ENCODE results near the gene LAMA2. TPM values are rescaled to one million over a fixed set of nuclear protein-coding genes. Genes with fewer than 3 reads are reported as not detected.
A peak's percentile ranks its signal among the peaks of the same experiment; 100 is the strongest.

The LAMA2 gene
- total RNA-seq, 1 donor from 2014 or later: 0.45 TPM

DNA sequence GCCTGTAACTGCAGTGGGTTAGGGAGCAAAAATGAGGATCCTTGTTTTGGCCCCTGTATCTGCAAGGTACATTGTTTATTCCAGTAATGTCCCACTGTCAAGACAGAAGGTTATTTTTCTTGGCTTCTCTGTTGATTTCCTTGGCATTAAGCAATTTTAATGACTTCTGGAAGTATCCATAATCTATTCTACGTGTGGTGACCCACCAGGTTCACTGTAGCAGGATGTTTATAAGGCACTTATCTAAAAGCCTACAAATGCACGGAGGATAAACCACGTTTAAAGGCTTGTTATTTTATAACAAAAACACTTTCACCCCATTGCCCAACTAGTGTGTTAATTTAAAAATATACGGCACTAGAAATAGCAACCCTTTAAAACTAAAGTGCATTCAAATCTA lies 294.9 kb downstream of the LAMA2 start:
- no peak for DNase-seq (ENCODE audit: low read depth)

DNA sequence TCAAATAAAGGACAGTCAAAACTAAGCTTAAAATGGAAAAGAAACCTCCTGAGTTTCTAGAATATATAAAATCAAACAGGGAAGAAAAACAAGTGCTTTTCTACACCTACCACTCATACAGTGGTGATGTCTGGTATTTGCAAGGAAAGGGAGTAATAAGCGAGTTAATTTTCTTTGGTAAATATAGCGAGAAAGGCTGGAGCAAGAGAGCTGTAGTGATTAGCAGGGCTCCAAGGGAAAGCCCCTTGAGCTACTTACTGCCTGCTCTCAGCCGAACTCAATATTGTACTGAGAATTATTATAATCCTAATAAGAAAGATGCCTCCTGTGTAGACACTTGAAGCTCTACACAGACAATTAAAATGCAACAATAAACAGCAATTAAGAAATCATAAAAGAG lies 296.3 kb downstream of the LAMA2 start:
- no peak for DNase-seq (ENCODE audit: low read depth)

DNA sequence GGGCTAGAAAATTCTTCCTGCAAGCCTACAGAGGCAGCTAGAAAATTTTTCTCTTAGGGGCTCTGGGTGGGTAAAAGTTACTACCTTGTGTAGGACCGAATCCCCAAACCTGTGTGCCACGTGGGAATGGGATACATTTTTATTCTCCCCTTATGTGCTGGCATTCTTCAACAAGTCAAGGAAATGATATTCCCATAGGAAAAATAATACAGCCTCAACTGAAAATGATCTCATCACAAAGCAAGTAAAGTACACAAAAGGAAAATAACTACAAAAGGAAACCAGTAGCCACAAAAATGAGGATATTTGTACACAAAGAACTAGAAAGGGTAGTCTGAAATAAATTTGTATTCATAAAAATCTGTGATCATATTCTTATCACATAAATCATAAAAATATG lies 298.1 kb downstream of the LAMA2 start:
- DNase-seq (ENCODE audit: low read depth): no peak

DNA sequence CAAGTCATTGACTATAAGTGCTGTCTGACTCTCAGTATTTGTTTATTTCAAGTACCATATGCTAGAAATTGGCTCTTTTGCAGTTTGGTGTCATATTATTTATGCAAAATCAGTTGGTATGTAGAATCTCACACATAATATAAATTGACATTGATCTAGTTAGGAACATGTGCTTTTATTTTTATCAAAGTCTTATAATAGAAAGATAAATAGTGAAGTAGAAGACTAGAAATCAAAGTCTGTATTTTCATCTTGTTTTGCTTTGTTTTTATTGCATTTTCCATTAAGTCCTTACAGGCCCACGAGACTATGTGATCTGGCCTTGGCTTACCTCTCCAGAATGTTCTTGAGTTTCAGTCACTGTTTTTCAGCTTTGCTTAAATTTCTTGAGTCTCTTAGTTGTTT lies 300.3 kb downstream of the LAMA2 start:
- no peak for DNase-seq (ENCODE audit: low read depth)

DNA sequence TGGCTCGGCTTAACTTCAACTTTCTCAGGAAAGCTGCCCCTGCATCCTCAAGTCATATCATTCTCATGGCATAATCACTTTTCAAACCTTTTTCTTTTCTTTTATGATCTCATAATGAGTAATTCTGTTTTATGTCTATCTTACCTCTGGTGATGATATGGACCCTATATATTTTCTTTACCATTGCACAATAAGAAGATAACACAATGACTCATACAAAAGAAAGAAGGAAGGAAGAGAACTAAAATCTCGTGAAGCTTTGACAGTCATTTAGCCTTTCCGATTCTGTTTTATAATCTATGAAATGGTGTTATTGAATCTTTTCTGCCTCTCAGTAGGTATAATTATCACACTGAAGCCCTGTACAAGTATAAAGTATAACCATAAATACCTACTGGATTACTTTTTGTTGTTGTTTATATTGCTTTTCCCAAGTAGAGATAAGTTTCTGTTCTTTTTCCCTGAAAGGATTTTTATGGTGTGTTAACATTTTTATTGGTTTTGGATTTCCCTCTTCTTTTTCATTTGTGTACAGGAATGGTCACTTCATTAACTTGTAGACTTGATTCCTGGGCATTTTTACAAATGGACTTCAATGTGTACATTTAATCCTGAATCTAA lies 300.9 kb downstream of the LAMA2 start:
- no peak for DNase-seq (ENCODE audit: low read depth)

DNA sequence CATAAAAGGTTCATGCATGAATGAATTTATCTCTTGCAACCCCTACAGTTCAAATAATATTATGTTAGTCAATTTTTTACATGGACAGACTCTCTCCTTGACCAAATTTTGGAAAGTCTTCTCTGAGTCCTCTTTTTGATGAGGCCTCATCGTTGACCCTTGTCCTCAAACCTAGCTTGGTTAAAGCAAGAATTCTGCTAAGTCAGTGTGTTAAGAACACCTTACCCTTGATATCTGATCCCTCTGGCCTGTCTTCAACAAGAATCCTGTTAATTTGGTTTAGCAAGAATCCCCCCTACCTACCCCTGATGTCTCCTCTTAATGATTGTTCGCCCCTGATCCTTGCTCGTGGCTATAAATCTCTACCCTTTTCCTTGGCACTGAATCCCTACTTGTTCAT lies 301.4 kb downstream of the LAMA2 start:
- DNase-seq (ENCODE audit: low read depth): no peak

DNA sequence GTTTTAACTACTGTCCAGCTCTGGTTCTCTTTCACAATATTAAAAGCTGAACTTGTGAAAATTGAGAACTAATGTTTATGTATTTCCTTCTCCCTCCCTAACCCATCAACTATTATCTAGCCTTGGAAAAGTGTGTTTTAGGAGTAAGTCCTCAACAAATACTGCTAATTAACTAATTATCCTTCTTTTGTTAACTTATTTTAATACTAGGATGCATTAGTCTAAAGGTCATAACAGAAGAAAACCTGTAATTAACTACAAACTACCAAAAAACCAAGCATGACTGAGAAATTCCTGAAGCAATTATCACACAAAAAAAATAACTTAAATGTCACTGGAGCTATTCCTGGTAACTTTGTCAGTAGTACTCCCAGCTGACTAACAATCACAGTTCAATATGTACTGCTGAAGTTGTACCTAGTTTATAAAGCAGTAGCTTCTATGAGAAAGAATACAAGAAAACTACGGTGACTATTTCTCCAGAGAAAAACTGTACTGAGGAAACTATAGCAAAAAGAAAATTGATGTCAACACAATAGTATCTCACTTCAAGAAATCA lies 301.9 kb downstream of the LAMA2 start:
- DNase-seq (ENCODE audit: low read depth): peak; percentile 12

DNA sequence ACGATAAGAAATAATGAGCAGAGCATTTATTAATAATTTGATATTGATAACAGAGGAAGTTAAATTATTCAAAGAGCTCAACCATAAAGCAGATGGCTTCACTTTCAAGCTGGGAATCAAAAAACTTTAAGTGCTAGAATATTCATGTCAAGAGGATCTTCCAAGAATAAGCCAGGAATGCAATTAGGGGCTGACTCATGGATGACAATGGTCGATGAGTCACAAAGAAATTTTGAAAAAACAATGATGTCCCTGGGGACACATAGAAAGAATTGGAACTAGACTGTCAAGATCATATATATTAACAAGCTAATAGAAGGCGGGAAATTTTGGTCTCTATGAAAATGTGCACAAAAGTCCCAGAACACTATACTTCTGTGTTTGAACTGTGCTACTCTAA lies 304.1 kb downstream of the LAMA2 start:
- peak; percentile 83 for DNase-seq (ENCODE audit: low read depth)

DNA sequence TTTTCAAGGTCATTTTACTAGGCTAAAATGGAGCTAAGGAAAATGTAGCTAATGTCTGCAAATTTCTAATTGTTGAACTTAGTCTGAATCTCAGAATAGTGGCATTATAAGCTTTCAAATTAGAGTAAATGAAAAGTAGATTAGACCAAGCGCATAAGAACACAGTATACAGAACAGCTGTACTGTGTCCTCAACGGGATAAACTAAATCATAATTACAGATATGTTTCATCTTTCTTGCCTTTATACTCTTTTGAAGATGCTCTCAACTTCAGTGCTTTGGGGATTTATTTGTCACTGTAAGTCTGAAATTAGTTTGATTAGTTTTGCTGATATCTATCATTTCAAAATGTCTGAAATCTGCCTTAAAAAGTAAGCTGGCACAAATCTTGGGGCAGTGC lies 305.4 kb downstream of the LAMA2 start:
- no peak for DNase-seq (ENCODE audit: low read depth)

DNA sequence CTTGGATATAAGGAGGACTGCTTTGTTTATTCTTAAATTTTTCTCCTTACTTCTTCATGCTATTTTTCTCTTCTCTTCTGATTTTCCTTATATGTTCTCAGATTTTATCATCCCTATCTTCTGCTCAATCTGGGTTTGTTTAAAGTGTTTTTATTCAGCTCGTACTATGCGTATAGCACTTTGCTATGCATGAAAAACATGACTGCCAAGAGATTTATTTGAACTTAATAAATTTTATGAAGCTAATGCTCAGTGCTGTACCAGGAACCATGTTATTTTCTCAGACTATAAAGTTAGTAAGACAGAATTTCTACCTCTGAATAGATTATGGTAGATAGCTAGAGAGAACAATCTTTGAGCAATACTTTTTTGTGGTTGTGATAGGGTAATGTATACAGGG lies 305.9 kb downstream of the LAMA2 start:
- DNase-seq (ENCODE audit: low read depth): no peak

DNA sequence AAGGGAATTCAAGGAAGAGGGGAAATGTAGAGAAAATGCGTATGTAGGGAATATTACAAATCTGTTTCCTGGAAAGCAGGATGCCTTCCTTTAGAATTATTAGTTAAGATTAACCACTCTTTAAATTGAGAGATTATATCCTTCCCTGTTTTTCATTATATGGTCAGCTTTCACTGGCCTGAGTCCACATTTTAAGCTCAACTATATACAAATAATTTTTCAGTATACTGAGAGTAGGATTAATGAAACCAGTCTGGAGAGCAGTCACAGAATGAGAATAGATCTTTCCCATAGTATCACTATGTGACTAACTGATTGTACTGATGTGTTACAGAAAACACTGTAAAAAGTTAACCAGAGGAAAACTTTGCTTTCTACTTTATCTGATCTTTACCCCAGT lies 306.3 kb downstream of the LAMA2 start:
- DNase-seq (ENCODE audit: low read depth): no peak

DNA sequence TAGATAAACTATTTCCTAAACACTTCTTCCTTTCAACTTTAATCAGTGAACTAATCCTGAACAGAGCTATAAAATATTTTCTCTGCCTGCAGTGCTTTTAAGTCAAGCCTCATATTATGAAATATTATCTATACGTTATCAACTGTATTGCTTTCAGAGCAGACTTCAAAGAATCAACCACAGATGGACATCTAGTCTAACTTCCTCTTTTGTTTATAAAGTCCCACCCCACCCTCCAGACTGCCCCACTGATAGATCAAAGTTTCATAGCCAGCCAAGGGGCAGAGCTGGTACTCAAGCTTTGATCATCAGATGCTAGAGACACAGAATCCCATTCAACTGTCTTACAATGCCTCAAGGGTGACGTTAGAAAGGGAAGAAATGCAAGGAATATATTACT lies 308.3 kb downstream of the LAMA2 start:
- DNase-seq (ENCODE audit: low read depth): no peak

DNA sequence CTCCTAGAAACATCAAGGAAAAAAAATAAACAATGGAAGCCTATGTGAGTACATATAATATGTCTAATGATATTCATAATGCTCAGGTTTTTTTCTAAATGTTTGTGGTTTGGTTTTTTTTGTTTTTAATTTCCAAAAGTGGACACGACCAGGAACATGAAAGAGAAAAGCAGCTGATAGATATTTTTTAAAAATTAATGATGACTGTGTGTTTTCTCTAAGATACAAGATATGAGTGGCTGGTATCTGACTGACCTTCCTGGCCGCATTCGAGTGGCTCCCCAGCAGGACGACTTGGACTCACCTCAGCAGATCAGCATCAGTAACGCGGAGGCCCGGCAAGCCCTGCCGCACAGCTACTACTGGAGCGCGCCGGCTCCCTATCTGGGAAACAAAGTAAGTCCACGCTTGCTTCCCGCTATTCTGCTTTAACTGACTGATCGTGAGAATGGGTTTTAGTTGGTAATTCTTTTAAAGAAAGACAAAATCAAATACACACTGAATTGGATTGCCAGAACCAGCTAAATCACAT lies 309.6 kb downstream of the LAMA2 start:
- no peak for DNase-seq (ENCODE audit: low read depth)

DNA sequence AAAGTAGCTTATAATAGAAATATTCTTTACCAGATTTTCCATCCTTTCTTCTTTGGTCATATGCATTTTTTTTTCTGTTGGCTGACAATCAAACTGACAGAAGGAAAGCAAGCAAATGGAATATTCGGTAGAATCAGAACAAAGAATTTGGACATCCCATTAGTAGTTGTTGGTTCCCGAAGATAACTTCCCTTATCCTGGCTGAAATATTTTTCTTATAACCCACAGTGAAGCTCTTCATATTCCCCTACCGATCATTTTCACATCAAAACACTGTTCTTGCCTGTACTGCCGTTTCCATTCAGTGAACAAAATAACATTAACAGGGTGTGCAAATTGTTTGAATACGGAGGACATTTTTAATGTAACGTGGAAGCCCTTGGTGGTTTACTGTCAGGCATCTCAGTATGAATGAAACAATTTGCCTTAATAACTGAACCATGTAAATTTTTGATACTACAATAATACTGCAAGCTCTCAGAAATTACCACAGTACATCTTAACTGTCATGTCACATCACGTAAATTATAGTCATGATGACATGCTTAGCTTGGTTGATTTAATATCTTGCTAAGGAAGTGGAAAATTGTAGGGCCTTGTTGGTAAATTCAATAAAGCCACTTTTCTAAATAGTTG lies 311.5 kb downstream of the LAMA2 start:
- DNase-seq (ENCODE audit: low read depth): no peak

DNA sequence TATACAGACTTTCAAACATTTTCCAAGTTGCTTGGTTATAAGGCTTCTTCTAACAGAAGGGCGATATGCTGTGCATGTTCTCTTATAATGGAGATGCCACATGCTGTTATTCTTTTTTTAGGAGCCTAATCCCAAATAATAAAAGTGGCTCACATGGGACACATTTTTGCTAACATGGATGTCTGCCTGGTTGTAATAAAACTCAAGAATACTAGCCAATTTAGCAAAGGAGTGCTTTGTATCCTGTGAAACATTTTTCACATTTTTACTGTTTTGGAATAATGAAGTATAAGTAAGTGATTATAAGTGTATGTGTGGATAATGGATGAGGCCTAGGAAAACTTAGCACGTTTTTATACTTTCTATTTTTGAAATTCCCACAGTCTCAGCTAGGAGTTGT lies 312.2 kb downstream of the LAMA2 start:
- no peak for DNase-seq (ENCODE audit: low read depth)

DNA sequence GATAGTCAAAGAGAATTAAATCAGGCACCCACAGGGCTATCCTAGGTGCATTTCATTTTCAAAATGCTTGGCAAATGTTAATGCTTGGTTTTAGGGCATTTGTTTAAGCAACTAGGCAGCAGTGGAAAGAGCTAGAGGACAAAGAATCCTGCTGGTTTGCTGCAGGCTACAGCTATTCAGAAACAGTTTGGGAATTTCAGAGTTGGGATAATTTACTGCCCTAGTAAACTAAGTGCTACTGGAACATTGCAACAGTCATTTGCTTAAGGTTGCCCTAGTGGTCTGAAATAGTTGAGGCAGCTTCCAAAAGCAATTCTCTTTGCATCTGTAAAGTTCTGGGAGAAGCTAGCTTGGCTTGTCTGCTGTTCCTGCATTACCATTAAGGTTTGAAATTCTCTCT lies 312.7 kb downstream of the LAMA2 start:
- DNase-seq (ENCODE audit: low read depth): peak; percentile 33

DNA sequence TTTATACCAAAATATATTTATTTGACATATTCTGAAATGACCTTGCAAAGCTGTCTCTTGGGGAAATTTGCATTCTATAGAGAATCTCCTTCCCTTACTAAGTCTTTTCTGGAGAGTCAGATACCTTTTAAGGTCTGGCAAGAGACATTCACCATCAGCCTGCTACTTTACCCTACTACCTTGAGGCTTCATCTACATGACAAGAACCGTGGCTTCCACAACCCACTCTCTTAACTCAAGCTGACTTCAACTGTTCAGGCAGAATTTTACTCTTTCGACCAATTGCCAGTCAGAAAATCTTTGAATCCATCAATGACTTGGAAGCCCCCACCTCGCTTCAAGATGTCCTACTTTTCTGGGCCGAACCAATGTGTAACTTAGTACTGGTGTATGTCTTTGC lies 314.2 kb downstream of the LAMA2 start:
- DNase-seq (ENCODE audit: low read depth): no peak

DNA sequence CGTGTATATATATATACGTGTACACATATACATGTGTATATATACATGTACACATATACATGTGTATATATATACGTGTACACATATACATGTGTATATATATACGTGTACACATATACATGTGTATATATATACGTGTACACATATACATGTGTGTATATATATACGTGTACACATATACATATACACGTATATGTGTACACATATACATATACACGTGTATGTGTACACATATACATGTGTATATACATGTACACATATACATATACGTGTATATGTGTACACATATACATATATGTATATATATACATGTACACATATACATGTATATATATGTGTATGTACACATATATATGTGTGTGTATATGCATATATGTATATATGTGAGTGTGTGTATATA lies 317.2 kb downstream of the LAMA2 start:
- DNase-seq (ENCODE audit: low read depth): no peak

DNA sequence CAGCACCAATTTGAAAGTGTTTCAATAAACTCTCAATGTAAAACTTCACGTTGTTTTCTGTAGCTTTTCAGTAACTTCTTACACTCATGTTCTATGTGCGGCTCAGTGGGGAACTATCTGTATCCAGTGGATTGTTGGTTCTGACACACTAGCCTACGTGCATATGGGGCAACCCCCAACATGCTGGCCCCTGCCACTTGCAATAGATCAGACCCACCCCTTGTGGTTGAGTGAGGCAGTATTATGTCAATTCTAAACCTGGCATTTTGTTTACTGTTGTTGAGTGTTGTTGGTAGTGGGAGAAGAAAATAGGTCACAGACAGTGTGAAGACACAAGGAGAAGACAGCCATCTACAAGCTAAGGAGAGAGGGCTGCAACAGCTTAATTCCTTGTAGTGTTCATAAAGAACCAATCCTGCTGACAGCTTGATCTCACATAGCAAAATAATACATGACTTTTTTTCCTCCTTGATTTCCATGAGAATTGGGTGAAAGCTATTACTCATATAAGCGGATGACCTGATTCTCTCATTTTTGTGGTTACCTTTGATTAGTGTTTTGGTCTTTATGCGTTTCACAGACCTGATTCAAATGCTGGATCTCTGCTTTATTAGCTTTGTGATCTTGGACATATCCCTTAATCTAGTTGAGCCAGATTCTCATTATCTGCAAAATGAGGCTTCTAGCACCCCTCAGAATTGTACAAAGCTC lies 320.4 kb downstream of the LAMA2 start:
- no peak for DNase-seq (ENCODE audit: low read depth)

DNA sequence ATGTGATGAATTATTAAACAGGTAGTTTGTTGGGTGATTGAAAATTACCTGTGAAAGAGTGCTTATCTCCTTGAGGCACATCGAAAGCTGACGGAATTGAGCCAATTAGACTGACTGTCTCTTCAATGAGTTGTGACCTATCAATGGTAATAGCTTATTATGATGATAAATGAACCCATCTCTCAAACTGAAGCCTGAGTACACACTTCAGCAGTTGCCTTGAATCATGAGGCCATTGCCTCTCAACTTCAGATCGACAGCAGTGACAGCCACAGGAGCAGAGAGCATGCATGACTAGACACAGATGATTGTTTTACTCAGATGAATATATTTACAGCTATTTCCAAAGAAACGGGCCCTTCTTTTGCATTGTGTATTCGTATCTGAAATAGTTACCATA lies 323.9 kb downstream of the LAMA2 start:
- peak; percentile 27 for DNase-seq (ENCODE audit: low read depth)

DNA sequence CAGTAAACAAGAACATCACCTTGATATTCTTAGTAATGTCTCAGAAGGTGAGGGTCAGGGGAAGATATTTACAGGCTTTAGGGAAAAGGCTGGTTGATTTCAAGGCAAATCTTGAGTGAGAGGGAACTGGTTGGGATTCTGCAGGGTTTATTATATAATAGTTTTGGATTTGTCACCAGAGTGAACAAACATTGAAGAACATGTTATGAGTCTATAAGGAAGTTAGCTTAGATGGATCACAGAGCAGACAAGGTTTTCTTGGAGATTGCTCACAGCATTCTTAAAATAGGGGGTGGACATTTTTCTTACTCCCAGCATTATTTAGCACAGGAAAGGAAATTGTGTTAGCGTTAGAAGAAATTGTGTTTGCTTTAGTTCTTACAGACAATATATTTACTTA lies 324.9 kb downstream of the LAMA2 start:
- DNase-seq (ENCODE audit: low read depth): no peak

DNA sequence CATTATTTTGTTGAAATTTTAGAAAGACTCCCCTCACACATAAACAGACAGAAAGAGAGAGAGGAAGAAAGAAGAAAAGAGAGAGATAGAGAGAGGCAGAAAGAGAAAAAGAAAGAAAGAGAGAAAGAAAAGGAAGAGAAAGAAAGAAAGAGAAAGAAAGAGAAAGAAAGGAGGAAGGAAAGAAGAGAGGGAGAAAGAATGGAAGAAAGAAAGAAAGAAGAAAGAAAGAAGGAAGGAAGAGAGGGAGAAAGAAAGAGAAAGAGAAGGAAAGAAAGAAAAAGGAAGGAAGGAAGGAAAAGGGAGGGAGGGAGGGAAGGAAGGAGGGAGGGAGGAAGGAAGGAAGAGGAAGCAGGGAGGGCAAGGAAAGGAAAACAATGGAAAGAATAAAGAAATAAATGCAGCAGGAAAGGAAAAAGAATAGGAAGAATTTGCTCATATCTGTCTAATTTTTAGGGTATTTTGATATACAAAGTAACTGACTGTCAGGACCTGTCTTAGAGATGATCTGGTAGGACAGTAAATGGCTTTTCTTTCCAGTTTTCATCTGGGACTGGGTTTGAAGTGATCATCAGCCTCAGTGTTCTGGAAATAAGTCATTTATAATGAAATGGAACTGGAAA lies 325.6 kb downstream of the LAMA2 start:
- no peak for DNase-seq (ENCODE audit: low read depth)
